Mononuclear cell (primary cell): ENCODE measurements around the gene PDHX. TPM values are rescaled to one million over a fixed set of nuclear protein-coding genes. Genes with fewer than 3 reads are reported as not detected.

Experiments used
- H3K27me3 ChIP-seq: 2 replicates; pipeline ENCODE4 v1.6.0; 2011; ENCODE audit warnings: low read length, control low read depth; ENCODE audit not compliant: insufficient read depth
- H3K4me1 ChIP-seq: 2 replicates; pipeline ENCODE4 v1.5.1; 2011; ENCODE audit warnings: mild to moderate bottlenecking, low read length, control low read depth; ENCODE audit not compliant: insufficient read depth
- H3K4me3 ChIP-seq: 2 replicates; pipeline ENCODE4 v1.5.1; 2011; ENCODE audit warnings: mild to moderate bottlenecking, low read length, moderate library complexity
- H3K9me3 ChIP-seq: 2 replicates; pipeline ENCODE4 v1.5.1; 2011; ENCODE audit warnings: low read depth, mild to moderate bottlenecking, control low read depth, low read length
- total RNA-seq: library from RNA; depleted of rRNA; stranded (reverse); fragments of >200 nt; gene quantifications from one replicate; pipeline ENCODE4 v1.2.3, GENCODE V29; 2012

PDHX gene
- total RNA-seq, 1 donor: 16.9 TPM

GRCh38 chr11:34986883-34987520 is 70.6 kb downstream of the PDHX start:
- Histone ChIP-seq H3K27me3 (no peaks in the 10 kb centered on the region), H3K4me3 (no peak overlapping the region), H3K9me3 (no peaks in the 10 kb centered on the region), H3K4me1 (no peaks in the 10 kb centered on the region)

GRCh38 chr11:34987617-34988016 is 71.2 kb downstream of the PDHX start:
- H3K9me3 ChIP-seq: no peaks in the 10 kb centered on the region
- no peaks in the 10 kb centered on the region for H3K4me1 ChIP-seq
- no peak overlapping the region for H3K4me3 ChIP-seq
- no peaks in the 10 kb centered on the region for H3K27me3 ChIP-seq

GRCh38 chr11:34988294-34989255 is 72.2 kb downstream of the PDHX start:
- Histone ChIP-seq H3K9me3 (no peaks in the 10 kb centered on the region), H3K4me1 (no peaks in the 10 kb centered on the region), H3K27me3 (no peaks in the 10 kb centered on the region), H3K4me3 (no peak overlapping the region)

GRCh38 chr11:34990916-34991315 is 74.5 kb downstream of the PDHX start:
- H3K4me1 ChIP-seq: no peaks in the 10 kb centered on the region
- no peak overlapping the region for H3K4me3 ChIP-seq
- no peaks in the 10 kb centered on the region for H3K27me3 ChIP-seq
- no peaks in the 10 kb centered on the region for H3K9me3 ChIP-seq

GRCh38 chr11:34994854-34995253 is 78.4 kb downstream of the PDHX start:
- no peak overlapping the region for H3K4me3 ChIP-seq
- H3K9me3 ChIP-seq: no peaks in the 10 kb centered on the region
- H3K27me3 ChIP-seq: no peaks in the 10 kb centered on the region
- peaks cover 6% of the 10 kb centered on the region for H3K4me1 ChIP-seq

- Histone ChIP-seq H3K4me3 (no peak overlapping the region), H3K4me1 (peaks cover 6% of the 10 kb centered on the region), H3K27me3 (no peaks in the 10 kb centered on the region), H3K9me3 (no peaks in the 10 kb centered on the region)
Measured at GRCh38 chr11:34996958-34997357, 80.5 kb downstream of the PDHX start.

- H3K4me1 ChIP-seq: peaks cover 6% of the 10 kb centered on the region
- H3K9me3 ChIP-seq: no peaks in the 10 kb centered on the region
- H3K27me3 ChIP-seq: no peaks in the 10 kb centered on the region
- H3K4me3 ChIP-seq: no peak overlapping the region
Measured at GRCh38 chr11:34997952-34998528, 81.6 kb downstream of the PDHX start.

- Histone ChIP-seq H3K27me3 (no peaks in the 10 kb centered on the region), H3K4me3 (no peak overlapping the region), H3K4me1 (peaks cover 6% of the 10 kb centered on the region), H3K9me3 (no peaks in the 10 kb centered on the region)
Measured at GRCh38 chr11:34999453-34999852, 83.0 kb downstream of the PDHX start.

- H3K4me3 ChIP-seq: no peak overlapping the region
- H3K9me3 ChIP-seq: no peaks in the 10 kb centered on the region
- peaks cover 14% of the 10 kb centered on the region for H3K4me1 ChIP-seq
- no peaks in the 10 kb centered on the region for H3K27me3 ChIP-seq
Measured at GRCh38 chr11:35003186-35003585, 86.8 kb downstream of the PDHX start.

- H3K27me3 ChIP-seq: no peaks in the 10 kb centered on the region
- peaks cover 11% of the 10 kb centered on the region for H3K4me1 ChIP-seq
- no peaks in the 10 kb centered on the region for H3K9me3 ChIP-seq
- no peak overlapping the region for H3K4me3 ChIP-seq
Measured at GRCh38 chr11:35003658-35004057, 87.2 kb downstream of the PDHX start.

- Histone ChIP-seq H3K4me1 (peaks cover 11% of the 10 kb centered on the region), H3K9me3 (no peaks in the 10 kb centered on the region), H3K27me3 (no peaks in the 10 kb centered on the region), H3K4me3 (no peak overlapping the region)
Measured at GRCh38 chr11:35005141-35005780, 88.8 kb downstream of the PDHX start.

GRCh38 chr11:35006389-35007128 is 90.1 kb downstream of the PDHX start:
- H3K27me3 ChIP-seq: no peaks in the 10 kb centered on the region
- no peaks in the 10 kb centered on the region for H3K9me3 ChIP-seq
- no peak overlapping the region for H3K4me3 ChIP-seq
- peaks cover 11% of the 10 kb centered on the region for H3K4me1 ChIP-seq

- no peak overlapping the region for H3K4me3 ChIP-seq
- peaks cover 14% of the 10 kb centered on the region for H3K4me1 ChIP-seq
- H3K27me3 ChIP-seq: no peaks in the 10 kb centered on the region
- H3K9me3 ChIP-seq: no peaks in the 10 kb centered on the region
Measured at GRCh38 chr11:35007277-35007676, 90.9 kb downstream of the PDHX start.

- no peaks in the 10 kb centered on the region for H3K27me3 ChIP-seq
Measured at GRCh38 chr11:35009191-35009943, 92.9 kb downstream of the PDHX start.

More at GRCh38 chr11:35009191-35009943, 92.9 kb downstream of the PDHX start:
- Histone ChIP-seq H3K4me1 (peaks cover 30% of the 10 kb centered on the region), H3K4me3 (no peak overlapping the region), H3K9me3 (no peaks in the 10 kb centered on the region)
